HG02885 (cell line): Measurements from ENCODE around the gene EIF2AK3.
A peak's percentile ranks its signal among the peaks of the same experiment; 100 is the strongest.
"Not testable (repeated sequence)": the region's sequence is repeated elsewhere in the genome, so short reads cannot be mapped to it uniquely, and the experiment has no call there.

ENCODE experiments used
- ATAC-seq: cut with Tn5 transposase; IDR thresholded peaks from one replicate; pipeline ENCODE4 v1.9.1; 2021; ENCODE audit warnings: mild to moderate bottlenecking; ENCODE audit not compliant: unreplicated experiment, poor library complexity

The EIF2AK3 gene

DNA sequence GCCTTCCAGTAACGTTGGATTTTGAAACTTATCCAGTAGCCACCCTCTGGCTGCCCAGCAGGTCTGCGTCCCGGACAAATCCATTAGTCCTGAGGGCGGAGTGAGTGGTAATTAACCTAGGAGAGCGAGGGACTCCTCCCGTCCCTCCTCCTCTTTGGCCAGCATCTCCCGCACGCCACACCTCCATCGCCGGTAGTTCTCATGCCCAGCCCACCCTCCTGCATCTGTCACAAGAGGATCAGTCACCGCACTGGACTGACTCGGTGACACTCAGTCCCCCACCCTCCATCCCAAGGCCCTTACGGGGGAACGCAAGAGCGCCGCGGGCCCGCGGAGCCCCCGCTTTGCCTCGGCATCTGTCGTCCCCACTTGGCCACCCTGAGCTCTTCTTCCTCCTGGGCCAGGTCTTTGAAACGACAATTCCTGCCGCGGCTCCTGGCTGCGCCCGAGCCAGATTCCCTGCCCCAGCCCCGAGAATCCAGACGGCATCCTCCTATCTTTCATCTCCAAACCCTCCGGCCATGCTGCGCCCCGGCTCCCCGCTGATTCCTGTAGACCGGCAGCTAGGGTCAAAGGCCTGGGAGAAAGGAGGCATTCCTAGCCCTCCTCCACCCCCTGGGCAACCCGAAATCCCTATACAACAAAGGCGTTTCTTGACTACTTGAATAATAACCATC is 77.5 kb downstream of the EIF2AK3 start:
- ATAC-seq, result no peak

DNA sequence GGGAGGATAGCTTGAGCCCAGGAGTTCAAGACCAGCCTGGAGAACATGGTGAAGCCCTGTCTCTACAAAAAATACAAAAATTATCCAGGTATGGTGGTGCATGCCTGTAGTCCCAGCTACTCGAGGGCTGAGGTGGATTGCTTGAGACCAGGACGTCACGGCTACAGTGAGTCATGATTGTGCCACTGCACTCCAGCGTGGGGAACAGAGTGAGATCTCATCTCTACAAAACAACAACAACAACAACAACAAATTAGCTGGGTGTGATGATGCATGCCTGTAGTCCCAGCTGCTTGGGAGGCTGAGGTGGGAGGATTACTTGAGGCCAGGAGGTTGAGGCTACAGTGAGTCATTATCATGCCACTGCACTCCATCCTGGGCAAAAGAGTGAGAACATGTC is 81.0 kb downstream of the EIF2AK3 start:
- ATAC-seq, result not testable (repeated sequence)

DNA sequence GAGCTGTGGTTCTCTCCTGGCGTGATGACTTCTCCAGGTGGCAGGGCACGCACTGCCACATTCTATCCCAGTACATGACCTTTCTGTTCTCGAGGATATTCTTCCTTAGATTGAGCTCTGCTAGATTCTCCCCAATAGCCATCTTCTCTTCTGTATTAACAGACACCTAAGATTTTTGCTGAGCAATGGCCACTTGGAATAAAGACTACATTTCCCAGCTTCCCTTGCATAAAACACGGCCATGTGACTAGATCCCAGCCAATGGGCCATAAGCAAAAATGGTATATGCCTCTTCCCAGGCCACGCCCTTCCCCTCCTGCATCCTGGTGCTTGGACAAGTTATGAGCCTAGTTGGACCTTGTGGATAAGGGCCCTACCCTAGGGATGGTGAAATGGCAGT is 82.1 kb downstream of the EIF2AK3 start:
- ATAC-seq, result peak; percentile 56

DNA sequence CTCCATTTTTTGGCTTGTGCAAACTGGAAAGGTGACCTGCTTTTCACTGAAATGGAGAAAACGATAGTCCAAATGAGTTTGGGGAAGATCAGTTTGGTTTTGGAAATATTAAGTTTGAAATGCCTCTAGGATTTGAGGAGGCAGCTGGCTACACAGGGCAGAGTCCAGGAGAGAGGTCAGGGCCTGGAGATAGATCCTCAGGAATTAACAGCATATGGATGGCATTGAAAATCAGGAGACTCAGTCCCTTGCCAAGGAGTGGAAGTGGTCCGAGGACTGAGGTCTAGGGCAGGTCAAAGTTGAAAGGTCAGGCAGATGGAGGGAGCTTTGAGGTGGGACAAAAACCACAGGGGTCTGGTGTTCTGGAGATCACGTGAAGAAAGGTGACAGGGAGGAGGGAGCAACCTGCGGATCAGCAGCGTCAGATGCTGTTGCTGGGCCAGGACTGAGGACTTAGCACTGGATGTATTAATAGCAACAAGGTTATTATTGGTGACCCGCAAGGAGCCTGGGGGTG is 83.7 kb downstream of the EIF2AK3 start:
- ATAC-seq, result no peak

DNA sequence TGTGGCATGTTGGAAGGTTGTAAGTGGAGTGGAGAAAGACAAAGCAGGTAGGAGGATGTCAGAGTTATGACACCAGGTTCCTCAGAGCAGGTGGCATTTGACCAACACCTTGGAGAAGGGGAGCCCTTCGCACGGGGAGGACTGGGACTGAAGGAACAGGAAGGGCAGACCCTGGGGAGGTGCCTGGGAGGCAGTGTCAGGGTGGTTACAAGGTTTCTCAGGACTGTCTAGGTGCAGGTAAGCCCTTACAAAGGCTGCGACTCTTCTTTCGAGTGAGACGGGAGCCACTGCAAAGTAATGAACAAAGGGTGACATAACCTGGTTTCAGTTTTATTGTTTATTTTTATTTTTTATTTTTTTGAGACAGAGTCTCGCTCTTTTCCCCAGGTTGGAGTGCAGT is 84.6 kb downstream of the EIF2AK3 start:
- no peak for ATAC-seq

DNA sequence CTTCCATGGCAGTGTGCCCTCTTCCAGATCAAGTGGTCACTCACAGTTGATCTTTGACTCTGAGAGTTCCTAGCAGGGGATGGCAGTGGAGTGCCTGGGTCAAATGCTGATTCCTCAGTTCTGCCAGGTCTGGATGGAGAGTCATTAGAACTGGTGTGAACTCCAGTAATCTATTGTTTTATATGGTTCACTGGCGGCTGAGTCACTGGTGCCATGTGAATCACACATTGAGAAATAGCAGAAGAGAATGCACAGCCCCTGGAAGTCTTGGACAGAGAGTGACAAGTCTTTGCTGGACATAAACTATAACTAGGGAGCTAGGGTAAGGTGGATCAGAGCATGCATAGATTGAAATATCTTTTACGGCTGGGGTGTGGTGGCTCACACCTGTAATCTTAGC is 86.9 kb downstream of the EIF2AK3 start:
- ATAC-seq, result no peak

DNA sequence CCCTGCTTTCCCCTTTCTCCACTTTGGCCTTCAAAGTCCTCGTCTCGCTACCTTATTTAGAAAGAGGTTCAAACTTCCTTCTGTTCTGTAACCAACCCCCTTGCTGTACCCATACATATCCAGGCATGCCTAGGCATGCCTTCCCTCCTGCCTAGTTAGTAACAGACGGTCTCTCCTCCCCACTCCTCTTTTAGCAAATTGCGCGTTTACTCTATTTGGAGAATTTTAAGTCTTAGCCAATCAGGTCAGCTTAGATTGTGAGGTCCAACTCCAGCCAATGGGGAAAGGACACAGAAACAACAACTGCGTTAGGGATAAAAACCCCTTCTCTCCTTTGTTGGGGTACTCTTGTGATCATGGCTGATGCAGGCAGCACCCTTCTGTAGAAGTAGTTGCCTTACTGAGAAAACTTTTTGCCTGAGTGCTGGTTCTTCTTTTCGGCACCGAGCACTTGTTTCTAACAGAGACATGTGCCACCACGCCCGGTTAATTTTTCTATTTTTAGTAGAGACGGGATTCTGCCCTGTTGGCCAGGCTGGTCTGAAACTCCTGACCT is 88.8 kb downstream of the EIF2AK3 start:
- ATAC-seq, result no peak

DNA sequence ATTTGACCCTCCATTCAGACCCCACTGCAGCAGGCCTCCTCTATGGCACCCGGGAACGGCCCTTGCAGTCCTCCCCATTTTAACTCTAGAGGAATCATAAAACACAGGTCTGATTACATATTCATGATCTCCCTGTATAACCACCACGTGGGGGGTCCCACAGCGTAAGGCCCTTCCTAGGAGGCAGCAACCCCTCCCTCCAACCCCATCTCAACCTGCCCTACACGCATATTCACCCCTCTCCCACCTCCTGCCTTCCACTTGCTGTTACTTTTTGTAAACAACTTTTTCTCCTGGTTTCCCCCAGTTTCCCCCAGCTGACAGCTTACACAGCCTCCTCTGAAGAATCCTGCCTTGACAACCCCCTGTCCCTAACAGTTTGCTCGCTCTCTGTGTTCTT is 89.6 kb downstream of the EIF2AK3 start:
- no peak for ATAC-seq

DNA sequence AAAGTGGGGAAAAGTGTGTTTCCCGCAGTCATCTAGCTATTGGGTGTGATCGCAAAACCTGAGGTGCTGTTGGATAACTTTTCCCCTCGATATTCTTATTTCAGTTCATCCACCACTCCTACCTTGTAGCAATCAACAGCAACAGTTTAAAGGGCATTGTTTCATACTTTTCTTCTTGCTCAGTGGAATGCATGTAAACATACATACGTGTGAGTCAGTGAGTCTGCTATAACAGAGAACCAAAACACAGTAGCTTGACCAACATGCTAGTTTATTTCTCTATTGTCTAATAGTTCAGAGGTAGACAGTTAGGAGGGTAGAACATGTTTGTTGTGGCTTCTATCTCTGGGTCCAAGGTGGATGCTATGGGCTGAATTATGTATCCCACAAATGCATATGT is 97.2 kb downstream of the EIF2AK3 start:
- ATAC-seq, result no peak

DNA sequence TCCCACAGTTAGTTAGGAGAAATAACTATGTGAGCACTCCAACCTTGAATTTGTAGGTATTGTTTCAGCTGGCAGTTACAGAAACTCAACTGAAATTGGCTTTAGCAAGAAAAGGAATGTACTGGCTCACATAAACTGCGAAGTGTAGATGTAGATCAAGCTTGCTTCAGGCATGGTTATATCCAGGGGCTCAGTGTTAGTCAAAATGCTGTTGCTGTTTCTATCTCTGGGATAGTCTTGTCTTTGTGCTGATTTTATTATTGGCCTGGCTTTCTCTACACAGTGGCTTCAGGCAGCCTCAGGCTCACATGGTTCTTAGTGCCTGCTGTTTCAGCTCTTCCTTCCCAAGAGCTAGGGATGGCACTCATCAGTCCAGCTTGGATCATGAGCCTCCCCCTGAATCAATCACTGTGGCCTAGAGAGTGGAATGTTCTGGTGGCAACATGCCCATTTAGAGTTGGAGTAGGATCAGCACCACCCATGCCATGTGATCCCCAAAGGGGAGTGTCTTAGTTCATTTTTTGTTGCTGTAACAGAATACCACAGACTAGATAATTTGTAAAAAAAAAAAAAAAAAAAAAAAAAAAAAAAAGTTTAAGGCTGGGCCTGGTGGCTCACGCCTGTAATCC is 105.7 kb downstream of the EIF2AK3 start:
- no peak for ATAC-seq

DNA sequence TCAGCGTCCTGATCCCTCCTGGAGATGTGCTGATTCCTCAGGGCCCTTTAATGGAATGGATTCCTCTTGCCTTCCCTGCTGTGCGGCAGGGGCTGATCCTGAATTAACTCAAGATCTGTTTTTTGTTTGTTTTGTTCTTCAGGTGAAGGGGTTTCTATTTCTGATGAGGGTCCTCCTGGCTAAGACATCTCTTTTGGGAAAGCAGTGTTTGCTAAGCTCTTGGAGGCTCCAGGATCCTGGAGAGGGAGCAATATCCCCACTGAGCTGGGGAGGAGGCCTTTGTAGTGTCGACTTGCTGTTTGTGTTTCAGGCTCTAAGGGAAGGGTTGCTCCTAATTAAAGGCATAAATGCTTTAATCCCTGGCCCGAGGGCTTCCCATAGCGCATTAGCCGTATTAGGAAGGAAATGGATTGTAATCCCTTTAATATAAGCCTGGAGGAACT is 109.5 kb downstream of the EIF2AK3 start:
- ATAC-seq, result no peak
